B cell (primary cell): Measurements from ENCODE around the gene SPSB1. TPM values are rescaled to one million over a fixed set of nuclear protein-coding genes. Genes with fewer than 3 reads are reported as not detected.

Source experiments
- ATAC-seq: fragments of 200-7000 bp; cut with Tn5 transposase; one replicate; pipeline ENCODE4 v1.10.0; 2021; ENCODE audit warnings: low read depth, mild to moderate bottlenecking, moderate number of reproducible peaks, moderate library complexity
- CTCF ChIA-PET: fragments of 350-600 bp; sonication (Branson Sonifier 250); formaldehyde crosslinking; loops from one replicate; lab custom pipeline; 2021; ENCODE audit warnings: antibody characterized with exemption, inconsistent platforms; lab: Charles Lee
- POLR2A ChIA-PET: fragments of 350-600 bp; sonication (Branson Sonifier 250); formaldehyde crosslinking; loops from one replicate; lab custom pipeline; 2021; ENCODE audit warnings: antibody characterized with exemption; lab: Charles Lee
- DNase-seq: peaks from one replicate; pipeline ENCODE4 v3.0.0; 2013
- H2AFZ ChIP-seq: 2 replicates; pipeline ENCODE4 v1.6.1; 2012; ENCODE audit warnings: mild to moderate bottlenecking, low read depth, low read length; ENCODE audit not compliant: insufficient read depth, poor library complexity, severe bottlenecking
- H3K27ac ChIP-seq, 2 donors: 1 replicate in 1 of 2; 2 replicates in 1 of 2; pipeline ENCODE4 v1.5.1; 2012 to 2013; ENCODE audit warnings: low read length in 2 of 2, mild to moderate bottlenecking in 2 of 2, moderate library complexity in 1 of 2
- H3K27me3 ChIP-seq, 4 experiments: fragments of 200-600 bp in 1 of 4; sonication (generic) in 1 of 4; replicated peaks in 1 of 4; 1 replicate in 2 of 4; 2 replicates in 2 of 4; pipeline versions ENCODE4 v1.6.1 to v1.7.0; 2013 to 2016; ENCODE audit warnings: low read length in 3 of 4, mild to moderate bottlenecking in 2 of 4, mixed read lengths in 1 of 4, moderate library complexity in 1 of 4; ENCODE audit not compliant: insufficient read depth in 4 of 4, control insufficient read depth in 3 of 4; ENCODE audit errors: control extremely low read depth in 1 of 4
- H3K36me3 ChIP-seq, 2 experiments: replicated peaks in 1 of 2; 1 replicate in 1 of 2; 2 replicates in 1 of 2; pipeline versions ENCODE4 v1.6.1 to v1.7.1; 2013; ENCODE audit warnings: low read length in 1 of 2; ENCODE audit not compliant: insufficient read depth in 2 of 2, control insufficient read depth in 1 of 2; ENCODE audit errors: control extremely low read depth in 1 of 2, extremely low read depth in 1 of 2
- H3K4me1 ChIP-seq, 2 donors: fragments of 200-600 bp in 1 of 2; sonication (generic) in 1 of 2; 1 replicate in 1 of 2; 2 replicates in 1 of 2; pipeline versions ENCODE4 v1.5.1 to v1.6.1; 2013 to 2017; ENCODE audit warnings: low read length in 2 of 2; ENCODE audit not compliant: control insufficient read depth in 2 of 2, insufficient read depth in 2 of 2
- H3K4me2 ChIP-seq: replicated peaks from 2 replicates; pipeline ENCODE3; 2012; ENCODE audit warnings: mild to moderate bottlenecking, low read depth, low read length; ENCODE audit not compliant: poor library complexity, severe bottlenecking
- H3K4me3 ChIP-seq, 5 experiments: fragments of 200-600 bp in 1 of 5; sonication (generic) in 1 of 5; 1 replicate in 3 of 5; 2 replicates in 2 of 5; pipeline versions ENCODE4 v1.5.1 to v1.7.0; 2011 to 2016; ENCODE audit warnings: low read length in 4 of 5, mild to moderate bottlenecking in 4 of 5, low read depth in 2 of 5, control low read depth in 1 of 5, moderate library complexity in 1 of 5; ENCODE audit not compliant: insufficient read depth in 1 of 5; ENCODE audit errors: control extremely low read depth in 1 of 5, extremely low read depth in 1 of 5
- H3K79me2 ChIP-seq: fragments of 200-600 bp; sonication (generic); one replicate; pipeline ENCODE4 v1.6.0; 2016; ENCODE audit warnings: low read length; ENCODE audit not compliant: control insufficient read depth, insufficient read depth
- H3K9ac ChIP-seq: fragments of 200-600 bp; sonication (generic); 2 replicates; pipeline ENCODE4 v1.6.1; 2017; ENCODE audit warnings: mild to moderate bottlenecking, low read length, moderate library complexity
- H3K9me3 ChIP-seq, 3 donors: one replicate each; pipeline versions ENCODE4 v1.6.1 to v1.7.1; 2013; ENCODE audit warnings: low read length in 2 of 3; ENCODE audit not compliant: control insufficient read depth in 2 of 3, insufficient read depth in 1 of 3; ENCODE audit errors: control extremely low read depth in 1 of 3
- H4K20me1 ChIP-seq: 2 replicates; pipeline ENCODE4 v1.6.0; 2012; ENCODE audit warnings: mild to moderate bottlenecking, low read length; ENCODE audit not compliant: insufficient read depth, control insufficient read depth, poor library complexity, severe bottlenecking
- H3K27ac Mint-ChIP-seq: one replicate; pipeline ENCODE4 v1.8.0; 2021; ENCODE audit warnings: mixed read lengths
- H3K27me3 Mint-ChIP-seq: one replicate; pipeline ENCODE4 v1.8.0; 2021; ENCODE audit warnings: mixed read lengths
- H3K4me1 Mint-ChIP-seq: one replicate; pipeline ENCODE4 v1.8.0; 2021; ENCODE audit warnings: mixed read lengths
- H3K4me3 Mint-ChIP-seq: one replicate; pipeline ENCODE4 v1.8.0; 2021; ENCODE audit warnings: mixed read lengths
- H3K9me3 Mint-ChIP-seq: one replicate; pipeline ENCODE4 v1.8.0; 2022; ENCODE audit warnings: mixed read lengths; ENCODE audit not compliant: insufficient read depth
- CTCF ChIP-seq: fragments of 200-600 bp; IDR thresholded peaks from one replicate; pipeline ENCODE4 v1.8.0; 2022; ENCODE audit warnings: antibody characterized with exemption, mild to moderate bottlenecking
- EZH2 ChIP-seq: IDR thresholded peaks from 2 replicates; pipeline ENCODE4 v1.6.1; 2012; ENCODE audit warnings: borderline replicate concordance, low read depth, mild to moderate bottlenecking, moderate library complexity, low read length; ENCODE audit not compliant: insufficient read depth, poor library complexity, severe bottlenecking
- WGBS: methylation state at CpG from one replicate; pipeline ENCODE4 v1.1.5; 2013; ENCODE audit warnings: missing lambda C conversion rate; ENCODE audit not compliant: insufficient coverage; 5-methylcytosine and 5-hydroxymethylcytosine counted together
- intact Hi-C: fragments of 100-400 bp; cut with micrococcal nuclease; formaldehyde crosslinking; loops from one replicate; pipeline ENCODE4 v1.10.0; 2022
- polyA plus RNA-seq: library from polyadenylated mRNA; depleted of rRNA; stranded (reverse); fragments of >200 nt; gene quantifications from 2 replicates; pipeline ENCODE4 v1.2.3, GENCODE V29; 2012
- total RNA-seq, 2 donors: library from RNA; stranded (reverse); fragments of 120-200 nt in 1 of 2; gene quantifications; 1 replicate in 1 of 2; 2 replicates in 1 of 2; pipeline versions ENCODE4 v1.2.3 to v1.2.4, GENCODE V29; 2013 to 2022

The SPSB1 gene
- total and polyA plus RNA-seq, 2 donors (not counting 1 experiment from before 2014, with no cell fraction given), result 1.7 to 9.4 TPM

- no peaks in the 10 kb centered on the region for H3K36me3 ChIP-seq
- Mint-ChIP-seq H3K27ac (no peak overlapping the region), H3K27me3 (peaks cover 14% of the 10 kb centered on the region), H3K4me1 (peaks cover 23% of the 10 kb centered on the region), H3K4me3 (no peak overlapping the region), H3K9me3 (peaks cover 1% of the 10 kb centered on the region)
- peaks cover 0 to 14% (median 4%) of the 10 kb centered on the region in 4 experiments for H3K27me3 ChIP-seq
- no peak overlapping the region for H2AFZ ChIP-seq
- no peak overlapping the region for H3K27ac ChIP-seq
- H3K4me2 ChIP-seq, result no peak overlapping the region
- no peaks in the 10 kb centered on the region for H3K79me2 ChIP-seq
- H3K9ac ChIP-seq, result no peak overlapping the region
- DNase-seq (no peak), ATAC-seq (no peak)
- H4K20me1 ChIP-seq, result no peaks in the 10 kb centered on the region
- peaks cover 0 to 19% of the 10 kb centered on the region in 2 donors for H3K4me1 ChIP-seq
- TF ChIP-seq CTCF, result no peak
- no peak for TF ChIP-seq EZH2
- ChIA-PET POLR2A (no interaction called here), CTCF (interaction anchor here (1.0 to 2.5 kb wide), 2 partner anchors 10 to 176 kb away, joined by 4 to 10 read pairs; no protein-coding TSS in a partner anchor)
- H3K9me3 ChIP-seq, result peaks cover 0 to 15% (median 3%) of the 10 kb centered on the region in 3 donors
- intact Hi-C loops, result no loop called here
- WGBS, result 74% methylated on average over 20 of the region's 23 CpGs
- H3K4me3 ChIP-seq, result no peak overlapping the region
Observed at GRCh38 chr1:9279172-9279840, 13.4 kb upstream of the SPSB1 start.
